Panc1 (cell line): ENCODE results near the gene CD244. TPM values are rescaled to one million over a fixed set of nuclear protein-coding genes. Genes with fewer than 3 reads are reported as not detected.

Source experiments
- ATAC-seq: fragments of 200-7000 bp; cut with Tn5 transposase; 2 replicates; pipeline ENCODE4 v1.9.1; 2020; ENCODE audit warnings: mild to moderate bottlenecking, moderate library complexity
- BruUV-seq: library from RNA; stranded (reverse); fragments of 400-500 nt; replicated peaks from 2 replicates; lab custom pipeline; 2021; lab: Mats Ljungman, UMichigan
- CTCF ChIA-PET: fragments of 300-600 bp; sonication (Branson Sonifier 250); formaldehyde crosslinking; loops from one replicate; lab custom pipeline; 2022; ENCODE audit warnings: antibody characterized with exemption; lab: Charles Lee
- POLR2A ChIA-PET: fragments of 300-600 bp; sonication (Branson Sonifier 250); formaldehyde crosslinking; loops from one replicate; lab custom pipeline; 2022; ENCODE audit warnings: antibody characterized with exemption; lab: Charles Lee
- DNase-seq: peaks from one replicate; pipeline ENCODE4 v3.0.0-alpha.2; 2010; ENCODE audit warnings: low read depth, low spot score
- H3K27ac ChIP-seq: 2 replicates; pipeline ENCODE4 v1.5.1; 2011; ENCODE audit warnings: mild to moderate bottlenecking, low read length, inconsistent platforms
- H3K27me3 ChIP-seq: fragments of 200-500 bp; sonication (Bioruptor generic); 2 replicates; pipeline ENCODE4 v1.6.0; 2014; ENCODE audit warnings: low read length, inconsistent platforms; ENCODE audit not compliant: control insufficient read depth, insufficient read depth
- H3K36me3 ChIP-seq: fragments of 200-500 bp; sonication (Bioruptor generic); 2 replicates; pipeline ENCODE4 v1.5.1; 2014; ENCODE audit warnings: inconsistent platforms, mild to moderate bottlenecking, low read length, moderate library complexity; ENCODE audit not compliant: control insufficient read depth, insufficient read depth
- H3K4me1 ChIP-seq: 2 replicates; pipeline ENCODE4 v1.5.1; 2011; ENCODE audit warnings: inconsistent platforms, mild to moderate bottlenecking, low read length, moderate library complexity; ENCODE audit not compliant: control insufficient read depth, insufficient read depth
- H3K4me3 ChIP-seq, 2 experiments: 2 replicates each; pipeline ENCODE4 v1.5.1; 2011 to 2012; ENCODE audit warnings: low read depth in 2 of 2, low read length in 2 of 2, mild to moderate bottlenecking in 2 of 2, inconsistent platforms in 1 of 2, moderate library complexity in 1 of 2
- H3K9me3 ChIP-seq: fragments of 200-500 bp; sonication (Bioruptor generic); 2 replicates; pipeline ENCODE4 v1.5.1; 2014; ENCODE audit warnings: low read depth, mild to moderate bottlenecking, inconsistent platforms, low read length, moderate library complexity; ENCODE audit not compliant: control insufficient read depth, insufficient read depth
- CTCF ChIP-seq: fragments of 450-650 bp; IDR thresholded peaks from 2 replicates; pipeline ENCODE4 v1.5.1; 2017; ENCODE audit warnings: mild to moderate bottlenecking
- POLR2AphosphoS5 ChIP-seq: IDR thresholded peaks from 2 replicates; pipeline ENCODE4 v1.6.1; 2012; ENCODE audit warnings: mild to moderate bottlenecking, low read depth, low read length, moderate library complexity
- REST ChIP-seq, 2 experiments: IDR thresholded peaks; 2 replicates each; pipeline ENCODE4 v1.6.1; 2011 to 2012; ENCODE audit warnings: low read depth in 2 of 2, control low read depth in 1 of 2, low read length in 1 of 2, mild to moderate bottlenecking in 1 of 2, moderate library complexity in 1 of 2; ENCODE audit not compliant: insufficient read depth in 1 of 2
- SIN3A ChIP-seq: IDR thresholded peaks from 2 replicates; pipeline ENCODE4 v1.6.1; 2012; ENCODE audit warnings: low read depth, mild to moderate bottlenecking, low read length, moderate library complexity, borderline replicate concordance; ENCODE audit not compliant: insufficient read depth
- TCF7L2 ChIP-seq: IDR thresholded peaks from 2 replicates; pipeline ENCODE4 v1.6.1; 2011; ENCODE audit warnings: mild to moderate bottlenecking, low read depth, low read length, inconsistent platforms
- in situ Hi-C: cut with HindIII; loops from 2 replicates; pipeline ENCODE4 v1.10.0; 2016; ENCODE audit warnings: low sequenced_read_pairs, low pct_unique_long_range_greater_than_20kb
- intact Hi-C: fragments of 100-400 bp; cut with micrococcal nuclease; formaldehyde crosslinking; loops from one replicate; pipeline ENCODE4 v1.10.0; 2022; ENCODE audit not compliant: unreplicated experiment
- total RNA-seq: library from RNA; stranded (reverse); gene quantifications from one replicate; pipeline ENCODE4 v1.2.1, GENCODE V29; 2021; ENCODE audit not compliant: unreplicated experiment

Gene CD244
- total RNA-seq, 1 experiment from 2014 or later = not detected

- CTCF ChIA-PET = no interaction called here
- H3K27me3 ChIP-seq = 0 out of 2 replicates have a peak, but pooled peaks cover 2% of the 10 kb centered on the region
- in situ Hi-C loops (no loop called here), intact Hi-C loops (no loop called here)
- DNase-seq (no peak), ATAC-seq (no peak)
- no peak overlapping the region for H3K4me3 ChIP-seq
- H3K27ac ChIP-seq = no peak overlapping the region
- no TSS peak for BruUV-seq
- no peaks in the 10 kb centered on the region for H3K9me3 ChIP-seq
- H3K4me1 ChIP-seq = no peaks in the 10 kb centered on the region
- POLR2A ChIA-PET = no interaction called here
- no peak for TF ChIP-seq TCF7L2
- no peak for TF ChIP-seq SIN3A
- TF ChIP-seq CTCF = no peak
- no peak for TF ChIP-seq POLR2AphosphoS5
- no peak for TF ChIP-seq REST (IDR thresholded peaks at IDR 0.05; ENCODE audit: insufficient read depth in 1 of 2, low read depth in 2 of 2, low read length in 1 of 2)
- no peaks in the 10 kb centered on the region for H3K36me3 ChIP-seq
Measured at GRCh38 chr1:160864173-160864572, 1.5 kb upstream of the CD244 start.

- intact Hi-C loops = no loop called here
- CTCF ChIA-PET = no interaction called here
- in situ Hi-C loops = no loop called here
Measured at GRCh38 chr1:160863774-160864131, 1.1 kb upstream of the CD244 start.

GRCh38 chr1:160863061-160863773, 530 bp upstream of the CD244 start:
- no peaks in the 10 kb centered on the region for H3K36me3 ChIP-seq
- POLR2A ChIA-PET = no interaction called here
- H3K9me3 ChIP-seq = no peaks in the 10 kb centered on the region
- H3K27ac ChIP-seq = no peak overlapping the region
- CTCF ChIA-PET = interaction anchor here (0.5 kb wide), 1 partner anchor 14 kb away, joined by 3 read pairs; no protein-coding TSS in a partner anchor
- H3K4me3 ChIP-seq = no peak overlapping the region
- in situ Hi-C loops = no loop called here
- intact Hi-C loops = no loop called here
- BruUV-seq = no TSS peak
- no peaks in the 10 kb centered on the region for H3K27me3 ChIP-seq
- DNase-seq (no peak), ATAC-seq (no peak)
- no peak for TF ChIP-seq TCF7L2
- TF ChIP-seq CTCF = no peak
- TF ChIP-seq POLR2AphosphoS5 = no peak
- TF ChIP-seq SIN3A = no peak
- TF ChIP-seq REST (IDR thresholded peaks at IDR 0.05; ENCODE audit: insufficient read depth in 1 of 2, low read depth in 2 of 2, low read length in 1 of 2) = no peak
- H3K4me1 ChIP-seq = no peaks in the 10 kb centered on the region

More at GRCh38 chr1:160863774-160864131, 1.1 kb upstream of the CD244 start:
- H3K27ac ChIP-seq = no peak overlapping the region
- H3K4me3 ChIP-seq = no peak overlapping the region
- 0 out of 2 replicates have a peak, but pooled peaks cover 2% of the 10 kb centered on the region for H3K27me3 ChIP-seq
- POLR2A ChIA-PET = no interaction called here
- no peaks in the 10 kb centered on the region for H3K9me3 ChIP-seq
- no peaks in the 10 kb centered on the region for H3K4me1 ChIP-seq
- ATAC-seq = no peak
- BruUV-seq = no TSS peak
- no peak for TF ChIP-seq SIN3A
- TF ChIP-seq POLR2AphosphoS5 = no peak
- TF ChIP-seq TCF7L2 = no peak
- H3K36me3 ChIP-seq = no peaks in the 10 kb centered on the region
- DNase-seq = no peak
